Fibroblast of skin of abdomen (primary cell): ENCODE data around the gene NDUFA9. TPM values are rescaled to one million over a fixed set of nuclear protein-coding genes. Genes with fewer than 3 reads are reported as not detected.

Experiments used
- DNase-seq: peaks from one replicate; pipeline ENCODE4 v3.0.0-alpha.2; 2013
- polyA plus RNA-seq, 2 experiments: library from polyadenylated mRNA; unstranded; fragments of 120-200 nt; gene quantifications; one replicate each; pipeline ENCODE4 v1.2.1, GENCODE V29; 2013; ENCODE audit not compliant: insufficient read length in 2 of 2

The NDUFA9 gene
- polyA plus RNA-seq (2013, experiment 1 of 2; ENCODE audit: insufficient read length), result 96.3 TPM
- polyA plus RNA-seq (2013, experiment 2 of 2; ENCODE audit: insufficient read length), result 102 TPM

DNA sequence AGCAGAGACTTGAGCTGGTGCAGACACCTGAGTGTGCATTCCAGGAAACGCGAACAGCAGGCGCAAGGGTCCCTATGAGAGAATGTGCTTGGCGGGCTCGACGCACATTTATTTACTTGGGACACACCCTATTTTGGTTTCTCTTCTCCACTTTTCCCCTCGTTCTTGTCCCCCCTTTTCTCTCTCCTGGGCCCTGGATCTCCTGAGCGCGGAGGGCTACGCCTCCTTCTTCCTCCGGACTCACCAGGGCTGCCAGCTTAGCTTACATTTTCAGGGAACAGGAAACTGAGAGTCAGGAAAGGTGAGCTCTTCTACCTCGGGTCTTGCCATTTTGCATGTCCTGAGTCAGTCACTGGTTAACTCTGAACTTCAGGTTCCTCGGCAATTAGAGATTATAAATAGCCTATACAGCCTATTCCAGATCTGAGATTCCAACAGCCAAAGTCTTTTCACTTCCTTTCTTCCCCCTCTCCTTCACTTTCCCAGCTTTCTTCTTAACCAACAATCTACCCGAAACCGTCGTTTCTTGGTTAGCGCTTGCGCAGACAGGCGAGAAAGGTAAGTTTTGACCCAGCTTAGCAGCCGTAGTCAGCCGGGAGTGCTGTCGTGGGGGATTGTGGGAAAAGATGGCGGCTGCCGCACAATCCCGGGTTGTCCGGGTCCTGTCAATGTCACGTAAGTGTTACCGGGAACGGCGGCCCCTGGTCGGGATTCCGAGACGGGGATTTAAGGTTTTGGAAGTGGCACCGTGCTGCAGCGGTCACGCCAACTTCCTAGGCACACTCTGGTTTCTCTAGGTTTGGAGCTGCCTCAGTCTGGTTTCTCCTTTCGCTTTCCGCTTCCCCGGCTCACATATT, at the start of gene NDUFA9, which contains the start of gene AKAP3:
NDUFA9 (plus strand) TSS at position 614 of the 857 bp plus-strand sequence; CDS start at position 627, 13 bp downstream.
AKAP3 (minus strand) TSS at position 551 of the 857 bp plus-strand sequence. CDS start 10,855 bp downstream, outside the sequence.
- DNase-seq, result peak; percentile 81

DNA sequence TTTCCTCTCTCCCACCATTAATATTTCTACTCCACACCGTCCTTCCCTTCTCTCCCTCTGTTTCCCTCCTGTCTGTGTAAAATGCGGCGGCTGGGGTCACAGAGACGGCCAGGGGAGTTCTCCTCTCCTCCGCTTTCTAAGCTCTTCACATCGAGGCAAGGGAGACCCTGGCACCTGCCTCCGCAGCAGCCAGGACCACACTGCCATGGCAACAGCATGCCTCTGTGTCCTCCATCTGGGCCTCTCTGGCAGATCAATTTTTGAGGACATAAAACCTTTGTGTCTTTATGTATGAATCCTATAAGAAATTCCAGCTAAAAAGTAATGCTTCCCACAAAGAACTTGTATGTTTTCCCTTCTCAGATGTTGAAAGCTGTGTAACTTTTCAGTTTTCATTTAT, 45.5 kb upstream of the NDUFA9 start:
- no peak for DNase-seq

- no peak for DNase-seq
Observed at GRCh38 chr12:4603946-4604345, 45.0 kb upstream of the NDUFA9 start.

DNA sequence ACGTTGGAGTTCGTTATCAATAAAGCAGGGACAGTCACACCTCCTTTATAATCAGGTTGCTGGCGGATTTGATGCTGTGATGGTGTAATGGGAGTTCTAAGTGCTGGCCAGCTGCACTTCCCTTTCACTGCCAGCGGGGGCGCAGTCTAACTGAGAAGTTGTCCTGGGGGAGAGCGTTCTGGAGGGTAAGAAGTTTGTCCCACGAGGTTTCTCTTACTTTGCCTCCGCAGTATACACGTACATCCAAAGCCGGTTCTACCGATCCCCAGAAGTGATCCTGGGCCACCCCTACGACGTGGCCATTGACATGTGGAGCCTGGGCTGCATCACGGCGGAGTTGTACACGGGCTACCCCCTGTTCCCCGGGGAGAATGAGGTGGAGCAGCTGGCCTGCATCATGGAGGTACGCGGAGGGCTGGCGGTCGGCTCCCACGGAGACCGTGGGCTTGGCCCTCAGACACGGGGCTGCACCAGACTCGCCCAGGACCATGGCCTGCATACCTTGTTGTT, 44.2 kb upstream of the NDUFA9 start:
- DNase-seq, result peak; percentile 88

DNA sequence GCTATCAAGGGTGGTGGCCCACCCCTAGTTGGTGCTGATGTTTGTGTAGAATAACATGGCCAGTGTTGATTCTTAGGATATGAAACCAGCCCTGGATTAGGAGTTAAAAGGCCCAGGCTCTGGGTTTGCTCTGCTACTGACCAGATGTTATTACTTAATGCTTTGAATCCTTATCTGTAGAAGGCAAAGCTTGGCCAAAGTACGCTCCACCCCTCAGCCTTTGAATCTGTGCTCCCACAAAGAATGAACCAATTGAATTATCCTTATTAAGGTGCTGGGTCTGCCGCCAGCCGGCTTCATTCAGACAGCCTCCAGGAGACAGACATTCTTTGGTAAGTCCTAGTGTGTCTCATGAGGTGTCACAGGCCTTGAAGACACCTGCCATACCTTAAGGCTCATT, 41.9 kb upstream of the NDUFA9 start:
- DNase-seq, result no peak

GRCh38 chr12:4609071-4609470, 39.8 kb upstream of the NDUFA9 start:
- no peak for DNase-seq

DNA sequence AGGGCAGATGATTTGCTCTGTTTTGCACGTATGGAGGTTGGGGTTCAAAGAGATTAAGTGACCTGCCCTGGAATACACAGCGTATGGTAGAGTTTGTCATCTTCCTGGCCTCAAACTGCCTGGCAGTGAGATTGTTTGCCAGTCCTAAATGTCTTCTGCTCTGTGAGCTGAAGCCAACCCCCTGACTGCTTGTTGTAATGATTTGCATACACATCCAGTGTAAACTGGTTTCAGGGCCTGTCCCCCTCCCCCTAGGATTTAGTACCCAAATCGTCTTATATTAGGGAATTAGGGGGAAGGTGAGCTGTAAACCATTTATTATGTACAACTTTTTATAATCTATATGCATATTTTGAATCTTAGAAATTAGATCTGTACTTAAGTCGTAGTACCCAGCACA, 38.4 kb upstream of the NDUFA9 start:
- no peak for DNase-seq

DNA sequence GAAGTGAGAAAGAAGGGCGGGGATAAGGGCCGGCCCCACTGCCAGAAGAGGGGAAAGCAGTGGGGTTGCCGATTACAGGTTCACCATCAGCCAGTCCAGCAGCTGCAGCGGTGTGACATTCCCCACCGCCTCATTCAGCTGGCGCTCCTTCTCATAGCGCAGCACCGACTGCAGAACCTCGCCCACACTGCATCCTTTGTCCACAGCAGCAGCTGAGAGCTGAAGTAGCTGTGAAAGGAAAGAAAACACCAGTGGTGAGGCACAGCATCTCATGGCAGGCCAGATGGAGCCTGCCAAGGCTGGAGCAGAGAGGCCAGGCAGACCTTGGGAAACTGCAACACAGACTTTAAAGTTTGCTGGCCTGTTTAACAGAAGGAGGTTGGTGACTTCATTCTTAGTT, 33.2 kb upstream of the NDUFA9 start:
- DNase-seq, result no peak

DNA sequence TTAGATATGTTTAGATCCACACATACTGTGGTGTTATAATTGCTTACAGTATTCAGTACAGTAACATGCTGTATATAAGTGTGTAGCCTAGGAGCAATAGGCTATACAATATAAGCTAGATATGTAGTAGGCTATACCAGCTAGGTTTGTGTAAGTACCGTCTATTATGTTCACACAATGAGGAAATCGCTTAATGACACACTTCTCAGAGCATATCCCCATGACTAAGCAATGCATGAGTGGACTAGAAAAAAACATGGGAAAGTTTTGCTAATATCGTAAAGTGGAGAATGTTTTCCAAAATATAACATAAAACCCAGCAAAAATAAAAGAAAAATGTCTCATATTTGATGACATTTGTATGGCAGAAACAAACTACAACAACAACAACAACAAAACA, 27.4 kb upstream of the NDUFA9 start:
- DNase-seq, result no peak

GRCh38 chr12:4626543-4626942, 22.4 kb upstream of the NDUFA9 start:
- DNase-seq, result no peak

GRCh38 chr12:4628406-4628805, 20.5 kb upstream of the NDUFA9 start:
- no peak for DNase-seq

GRCh38 chr12:4630262-4630661, 18.7 kb upstream of the NDUFA9 start:
- no peak for DNase-seq

DNA sequence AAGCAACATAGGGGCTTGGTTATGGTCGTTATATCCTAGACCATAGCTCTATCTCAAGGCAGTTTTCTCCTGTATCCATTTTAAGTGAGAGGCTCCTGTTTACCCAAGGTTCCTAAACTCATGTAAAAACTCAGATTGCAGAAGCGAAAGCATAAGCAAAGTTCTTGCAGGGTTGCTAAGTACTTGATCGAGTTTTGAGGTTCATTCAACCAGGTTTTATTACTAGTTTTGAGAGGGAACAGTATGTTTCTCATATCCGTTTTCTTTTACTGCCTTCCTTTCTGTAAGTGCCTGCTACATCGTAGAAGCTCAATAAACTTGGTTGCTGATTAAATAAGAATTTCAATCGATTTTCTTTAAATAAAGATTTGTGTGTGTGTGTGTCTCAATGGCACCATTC, 5.2 kb upstream of the NDUFA9 start:
- no peak for DNase-seq

DNA sequence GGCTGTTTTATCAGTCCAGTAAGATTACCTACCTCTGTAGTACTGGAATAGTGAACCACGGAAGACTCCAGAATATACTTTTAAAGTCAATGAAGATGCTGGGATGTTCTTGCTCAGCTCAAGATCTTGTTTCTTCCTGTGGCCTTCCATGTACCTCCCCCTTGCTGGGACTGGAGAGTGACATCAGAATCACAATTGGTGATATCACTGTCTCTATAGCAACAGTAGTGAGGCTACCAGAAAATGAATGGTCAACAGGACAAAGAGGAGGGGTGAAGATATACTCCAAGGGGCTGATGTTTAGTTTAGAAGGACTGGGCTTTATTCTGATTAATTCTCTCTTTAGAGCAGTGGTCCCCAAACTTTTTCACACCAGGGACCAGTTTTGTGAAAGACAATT, 3.9 kb upstream of the NDUFA9 start:
- DNase-seq, result no peak

DNA sequence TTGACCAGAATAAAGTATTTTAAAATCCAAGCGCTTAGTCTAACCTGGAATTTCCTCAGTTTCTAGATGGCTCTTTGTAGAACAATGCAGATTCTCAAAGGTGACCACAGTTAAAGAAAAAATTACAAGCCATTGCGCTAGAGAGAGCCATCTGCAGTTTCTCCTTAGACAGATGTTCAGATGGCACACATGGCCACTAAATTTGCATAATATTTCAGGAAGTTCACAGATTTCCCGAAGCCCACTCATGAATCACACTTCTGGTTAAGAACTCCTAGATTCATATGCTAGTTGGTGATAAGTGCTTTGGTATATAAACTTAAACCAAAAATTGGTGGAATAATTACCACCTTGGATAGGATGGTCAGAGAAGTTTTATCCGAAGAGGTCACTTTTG, 812 bp upstream of the NDUFA9 start:
- DNase-seq, result no peak

GRCh38 chr12:4649358-4649661, 396 bp downstream of the NDUFA9 start:
- no peak for DNase-seq

DNA sequence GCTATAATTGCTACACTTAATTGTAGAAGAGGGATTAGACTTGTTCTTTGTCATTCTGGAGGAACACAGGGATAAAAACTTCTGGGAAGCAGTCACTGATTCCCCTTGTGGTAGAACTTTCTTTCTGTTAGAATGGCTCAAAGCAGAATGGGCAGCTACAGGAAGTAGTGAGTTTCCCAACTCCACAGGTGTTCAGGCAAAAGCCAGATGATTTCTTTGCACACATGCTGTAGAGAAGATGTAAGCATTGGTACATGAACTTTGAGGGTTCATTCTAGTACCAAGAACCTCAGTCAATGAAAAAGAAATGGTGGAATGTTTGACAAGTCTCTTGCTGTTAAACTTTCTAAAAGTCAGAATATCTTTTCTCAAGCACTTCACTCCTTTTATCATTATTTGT, 4.3 kb downstream of the NDUFA9 start:
- DNase-seq, result no peak

GRCh38 chr12:4653691-4654090, 4.8 kb downstream of the NDUFA9 start:
- DNase-seq, result no peak

GRCh38 chr12:4663971-4664505, 15.1 kb downstream of the NDUFA9 start:
- DNase-seq, result peak; percentile 92

DNA sequence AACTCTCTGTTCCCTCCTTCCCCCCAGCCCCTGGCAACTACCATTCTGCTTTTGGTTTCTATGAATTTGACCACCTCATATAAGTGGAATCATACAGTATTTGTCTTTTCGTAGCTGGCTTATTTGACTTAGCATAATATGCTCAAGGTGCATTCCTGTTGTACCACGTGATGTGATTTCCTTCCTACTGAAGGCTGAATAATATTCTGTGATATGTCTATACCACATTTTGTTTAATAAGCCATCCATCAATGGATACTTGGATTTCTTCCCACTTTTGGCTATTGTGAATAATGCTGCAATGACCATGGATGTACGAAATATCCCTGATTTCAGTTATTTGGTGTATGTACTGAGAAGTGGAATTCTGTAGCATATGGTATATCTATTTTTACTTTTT, 16.3 kb downstream of the NDUFA9 start:
- peak; percentile 19 for DNase-seq

- DNase-seq, result no peak
Observed at GRCh38 chr12:4679711-4680110, 30.8 kb downstream of the NDUFA9 start.

DNA sequence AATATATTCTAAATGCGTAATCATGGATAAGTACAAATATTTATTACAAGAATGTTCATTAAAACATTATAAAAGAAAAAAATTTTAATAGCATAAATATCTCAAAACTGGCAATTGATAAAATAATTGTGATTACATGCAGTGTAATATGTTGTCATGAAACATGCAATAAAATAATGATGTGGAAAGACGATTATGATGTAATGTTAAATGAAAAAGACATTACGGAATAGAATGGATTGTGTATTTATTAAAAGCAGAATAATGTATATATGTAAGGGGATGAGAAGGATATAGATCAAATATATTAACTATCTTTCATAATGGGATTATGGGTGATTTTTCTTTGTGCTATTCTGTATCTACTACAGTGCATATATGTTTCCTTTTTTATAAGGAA, 32.8 kb downstream of the NDUFA9 start:
- no peak for DNase-seq

GRCh38 chr12:4685317-4685716, 36.4 kb downstream of the NDUFA9 start:
- DNase-seq, result no peak

GRCh38 chr12:4690760-4691159, 41.8 kb downstream of the NDUFA9 start:
- DNase-seq, result no peak
